Measurements from ENCODE around the gene RASGRP4. TPM values are rescaled to one million over a fixed set of nuclear protein-coding genes. Genes with fewer than 3 reads are reported as not detected.

RASGRP4 gene
- total RNA-seq, 1 experiment from 2014 or later = 0.15 TPM

GRCh38 chr19:38362076-38362945, 63.7 kb downstream of the RASGRP4 start:
- Histone ChIP-seq H2AFZ (ENCODE audit: low read length) (peak overlapping the region; percentile 75; the same call in 1 of the 2 replicates), H3K4me2 (ENCODE audit: low read depth, low read length, poor library complexity, severe bottlenecking) (peak overlapping the region; percentile 62), H3K4me1 (ENCODE audit: low read length) (peaks cover 11% of the 10 kb centered on the region), H3K27me3 (ENCODE audit: low read length) (no peaks in the 10 kb centered on the region), H3K9me2 (replicated peaks; ENCODE audit: insufficient read depth, low read length) (no peaks in the 10 kb centered on the region), H3K27ac (ENCODE audit: low read length) (no peak overlapping the region), H3K9me3 (ENCODE audit: low read length) (no peaks in the 10 kb centered on the region), H3K79me2 (ENCODE audit: low read length) (no peaks in the 10 kb centered on the region), H3K9ac (ENCODE audit: low read length) (peak overlapping the region; percentile 43), H4K20me1 (ENCODE audit: insufficient read depth, low read depth, low read length) (no peaks in the 10 kb centered on the region), H3K36me3 (ENCODE audit: insufficient read depth, low read length) (no peaks in the 10 kb centered on the region), H3K4me3 (ENCODE audit: low read length) (peak overlapping the region; percentile 55; the same call in 1 of the 2 replicates)
- peak; percentile 76 for DNase-seq

- peak overlapping the region; percentile 62 for H3K4me2 ChIP-seq (ENCODE audit: low read depth, low read length, poor library complexity, severe bottlenecking)
- DNase-seq = peak; percentile 68
- H3K79me2 ChIP-seq (ENCODE audit: low read length) = no peaks in the 10 kb centered on the region
- H2AFZ ChIP-seq (ENCODE audit: low read length) = no peak overlapping the region
- no peaks in the 10 kb centered on the region for H3K9me3 ChIP-seq (ENCODE audit: low read length)
- H3K9ac ChIP-seq (ENCODE audit: low read length) = no peak overlapping the region
- no peak overlapping the region for H3K27ac ChIP-seq (ENCODE audit: low read length)
- H3K36me3 ChIP-seq (ENCODE audit: insufficient read depth, low read length) = no peaks in the 10 kb centered on the region
- no peaks in the 10 kb centered on the region for H3K9me2 ChIP-seq (replicated peaks; ENCODE audit: insufficient read depth, low read length)
- peak overlapping the region; percentile 55; the same call in 1 of the 2 replicates for H3K4me3 ChIP-seq (ENCODE audit: low read length)
- peaks cover 11% of the 10 kb centered on the region for H3K4me1 ChIP-seq (ENCODE audit: low read length)
- H4K20me1 ChIP-seq (ENCODE audit: insufficient read depth, low read depth, low read length) = no peaks in the 10 kb centered on the region
- H3K27me3 ChIP-seq (ENCODE audit: low read length) = no peaks in the 10 kb centered on the region
Measured at GRCh38 chr19:38361633-38362075, 64.4 kb downstream of the RASGRP4 start.

GRCh38 chr19:38360839-38361631, 65.0 kb downstream of the RASGRP4 start:
- no peaks in the 10 kb centered on the region for H3K36me3 ChIP-seq (ENCODE audit: insufficient read depth, low read length)
- H3K9me2 ChIP-seq (replicated peaks; ENCODE audit: insufficient read depth, low read length) = no peaks in the 10 kb centered on the region
- H4K20me1 ChIP-seq (ENCODE audit: insufficient read depth, low read depth, low read length) = no peaks in the 10 kb centered on the region
- H3K9ac ChIP-seq (ENCODE audit: low read length) = no peak overlapping the region
- H2AFZ ChIP-seq (ENCODE audit: low read length) = no peak overlapping the region
- H3K4me3 ChIP-seq (ENCODE audit: low read length) = no peak overlapping the region
- H3K27me3 ChIP-seq (ENCODE audit: low read length) = no peaks in the 10 kb centered on the region
- H3K79me2 ChIP-seq (ENCODE audit: low read length) = no peaks in the 10 kb centered on the region
- no peak overlapping the region for H3K4me2 ChIP-seq (ENCODE audit: low read depth, low read length, poor library complexity, severe bottlenecking)
- no peaks in the 10 kb centered on the region for H3K9me3 ChIP-seq (ENCODE audit: low read length)
- DNase-seq = no peak
- no peak overlapping the region for H3K27ac ChIP-seq (ENCODE audit: low read length)
- H3K4me1 ChIP-seq (ENCODE audit: low read length) = peaks cover 11% of the 10 kb centered on the region

GRCh38 chr19:38360351-38360750, 65.7 kb downstream of the RASGRP4 start:
- Histone ChIP-seq H3K27me3 (ENCODE audit: low read length) (no peaks in the 10 kb centered on the region), H3K4me2 (ENCODE audit: low read depth, low read length, poor library complexity, severe bottlenecking) (no peak overlapping the region), H3K27ac (ENCODE audit: low read length) (no peak overlapping the region), H3K9ac (ENCODE audit: low read length) (no peak overlapping the region), H2AFZ (ENCODE audit: low read length) (no peak overlapping the region), H3K79me2 (ENCODE audit: low read length) (no peaks in the 10 kb centered on the region), H3K9me3 (ENCODE audit: low read length) (no peaks in the 10 kb centered on the region), H3K4me1 (ENCODE audit: low read length) (peaks cover 11% of the 10 kb centered on the region), H4K20me1 (ENCODE audit: insufficient read depth, low read depth, low read length) (no peaks in the 10 kb centered on the region), H3K4me3 (ENCODE audit: low read length) (no peak overlapping the region), H3K36me3 (ENCODE audit: insufficient read depth, low read length) (no peaks in the 10 kb centered on the region), H3K9me2 (replicated peaks; ENCODE audit: insufficient read depth, low read length) (no peaks in the 10 kb centered on the region)
- DNase-seq = no peak

- Histone ChIP-seq H3K9ac (ENCODE audit: low read length) (no peak overlapping the region), H3K79me2 (ENCODE audit: low read length) (no peaks in the 10 kb centered on the region)
Measured at GRCh38 chr19:38359242-38360021, 66.6 kb downstream of the RASGRP4 start.

More at GRCh38 chr19:38359242-38360021, 66.6 kb downstream of the RASGRP4 start:
- Histone ChIP-seq H3K4me2 (ENCODE audit: low read depth, low read length, poor library complexity, severe bottlenecking) (no peak overlapping the region), H2AFZ (ENCODE audit: low read length) (no peak overlapping the region), H3K36me3 (ENCODE audit: insufficient read depth, low read length) (no peaks in the 10 kb centered on the region), H3K9me3 (ENCODE audit: low read length) (no peaks in the 10 kb centered on the region), H3K4me3 (ENCODE audit: low read length) (no peak overlapping the region), H4K20me1 (ENCODE audit: insufficient read depth, low read depth, low read length) (no peaks in the 10 kb centered on the region), H3K9me2 (replicated peaks; ENCODE audit: insufficient read depth, low read length) (no peaks in the 10 kb centered on the region), H3K27me3 (ENCODE audit: low read length) (no peaks in the 10 kb centered on the region), H3K4me1 (ENCODE audit: low read length) (peaks cover 11% of the 10 kb centered on the region), H3K27ac (ENCODE audit: low read length) (no peak overlapping the region)
- no peak for DNase-seq

Other genes starting within 250 kb of the RASGRP4 start
- gene DPF1, start 202.0 kb downstream of the RASGRP4 start, total RNA-seq (2014; rRNA removed; shearing (Covaris generic); ENCODE audit: low replicate concordance) = 2.5 and 3.2 TPM in 2 replicates
- not detected in 2 replicates for gene PPP1R14A, start 169.8 kb downstream of the RASGRP4 start, total RNA-seq (2014; rRNA removed; shearing (Covaris generic); ENCODE audit: low replicate concordance)
- 0.22 and 1.7 TPM in 2 replicates for gene SPINT2, start 161.6 kb downstream of the RASGRP4 start, total RNA-seq (2014; rRNA removed; shearing (Covaris generic); ENCODE audit: low replicate concordance)
- not detected in 2 replicates for gene C19orf33, start 122.0 kb downstream of the RASGRP4 start, total RNA-seq (2014; rRNA removed; shearing (Covaris generic); ENCODE audit: low replicate concordance)
- gene YIF1B, start 110.3 kb downstream of the RASGRP4 start, total RNA-seq (2014; rRNA removed; shearing (Covaris generic); ENCODE audit: low replicate concordance) = 31.0 and 58.0 TPM in 2 replicates
- gene KCNK6, start 106.4 kb downstream of the RASGRP4 start, total RNA-seq (2014; rRNA removed; shearing (Covaris generic); ENCODE audit: low replicate concordance) = not detected in 2 replicates
- 4.3 and 14.6 TPM in 2 replicates for gene CATSPERG, start 90.4 kb downstream of the RASGRP4 start, total RNA-seq (2014; rRNA removed; shearing (Covaris generic); ENCODE audit: low replicate concordance)
- gene PSMD8, start 51.6 kb downstream of the RASGRP4 start, total RNA-seq (2014; rRNA removed; shearing (Covaris generic); ENCODE audit: low replicate concordance) = 188 and 199 TPM in 2 replicates
- gene GGN, start 38.2 kb downstream of the RASGRP4 start, total RNA-seq (2014; rRNA removed; shearing (Covaris generic); ENCODE audit: low replicate concordance) = not detected in 2 replicates
- gene SPRED3, start 37.5 kb downstream of the RASGRP4 start, total RNA-seq (2014; rRNA removed; shearing (Covaris generic); ENCODE audit: low replicate concordance) = 0.07 and 0.11 TPM in 2 replicates
- 12.8 and 21.4 TPM in 2 replicates for gene FAM98C, start 23.1 kb downstream of the RASGRP4 start, total RNA-seq (2014; rRNA removed; shearing (Covaris generic); ENCODE audit: low replicate concordance)
- gene RYR1, start 7.5 kb upstream of the RASGRP4 start, total RNA-seq (2014; rRNA removed; shearing (Covaris generic); ENCODE audit: low replicate concordance) = 0.45 and 1.3 TPM in 2 replicates
- 262 and 352 TPM in 2 replicates for gene MAP4K1, start 191.7 kb upstream of the RASGRP4 start, total RNA-seq (2014; rRNA removed; shearing (Covaris generic); ENCODE audit: low replicate concordance)
- gene EIF3K, start 193.0 kb upstream of the RASGRP4 start, total RNA-seq (2014; rRNA removed; shearing (Covaris generic); ENCODE audit: low replicate concordance) = 474 and 745 TPM in 2 replicates
- 54.6 and 106 TPM in 2 replicates for gene ACTN4, start 221.4 kb upstream of the RASGRP4 start, total RNA-seq (2014; rRNA removed; shearing (Covaris generic); ENCODE audit: low replicate concordance)

All from Karpas-422 (cell line).